Measurements from ENCODE around the gene HIPK3. TPM values are rescaled to one million over a fixed set of nuclear protein-coding genes. Genes with fewer than 3 reads are reported as not detected.
A peak's percentile ranks its signal among the peaks of the same experiment; 100 is the strongest.

Gene HIPK3
- total and polyA plus RNA-seq, 10 of the 15 experiments (the other 5 are each of a cell fraction or from before 2014, with no cell fraction given) = 3.4 to 26.5 (median 13.6) TPM

GRCh38 chr11:33307984-33308383 is 50.8 kb downstream of the HIPK3 start:
- Histone ChIP-seq H3K9me3 (replicated peaks; ENCODE audit: control insufficient read depth, insufficient read depth, low read length) (no peaks in the 10 kb centered on the region; the same call in 2 of the 3 replicates), H3K79me2 (ENCODE audit: control insufficient read depth, insufficient read depth, low read length) (peaks cover 16% of the 10 kb centered on the region), H3K4me2 (ENCODE audit: control insufficient read depth, insufficient read depth) (no peak overlapping the region), H3K4me3 (no peak overlapping the region), H3K4me1 (ENCODE audit: control insufficient read depth, insufficient read depth, low read length) (no peaks in the 10 kb centered on the region), H3K9ac (ENCODE audit: control insufficient read depth, insufficient read depth, low read length) (no peak overlapping the region), H3K27ac (ENCODE audit: control insufficient read depth, insufficient read depth) (no peak overlapping the region), H4K20me1 (ENCODE audit: control insufficient read depth, insufficient read depth) (no peaks in the 10 kb centered on the region), H3K36me3 (ENCODE audit: control insufficient read depth in 2 of 2, insufficient read depth in 2 of 2, low read length in 1 of 2) (peaks cover 0 to 5% of the 10 kb centered on the region in 2 experiments; a peak in 1 of 4 replicates), H3K27me3 (replicated peaks in 1 of 2; ENCODE audit: control insufficient read depth in 2 of 2, insufficient read depth in 2 of 2, low read length in 1 of 2) (no peaks in the 10 kb centered on the region), H2AFZ (ENCODE audit: control insufficient read depth, low read depth, low read length) (no peak overlapping the region)
- intact Hi-C loops (cut with micrococcal nuclease; ENCODE audit: unreplicated experiment) (no loop called here), in situ Hi-C loops (cut with MboI) (no loop called here)
- RAD21 ChIA-PET (ENCODE audit: unreplicated experiment) = no interaction called here
- no peak for FAIRE-seq
- POLR2A ChIA-PET = interaction anchor here (0.7 kb wide), 2 partner anchors 142 to 210 kb away, joined by 3 read pairs; no protein-coding TSS in a partner anchor
- SMC1A ChIA-PET (ENCODE audit: uncharacterized antibody, unreplicated experiment) = no interaction called here
- ATAC-seq = peak; percentile 47; the same call in 1 of the 3 replicates
- no peak for DNase-seq (ENCODE audit: low read depth, low spot score)
- CTCF ChIA-PET = interaction anchor here (0.6 to 1.1 kb wide), 3 partner anchors 14 to 840 kb away, joined by 3 read pairs; no protein-coding TSS in a partner anchor
- TF ChIP-seq ATF2 (IDR thresholded peaks at IDR 0.05; ENCODE audit: low read length) = peak; percentile 25; the same call in 1 of the 2 replicates
- no peak for TF ChIP-seq TCF7 (IDR thresholded peaks at IDR 0.05; ENCODE audit: borderline replicate concordance)
- BruUV-seq (replicated peaks) = no TSS peak

- ChIA-PET CTCF (interaction anchor here (0.6 to 0.8 kb wide), 3 partner anchors 13 to 32 kb away, joined by 3 to 4 read pairs (median 3); no protein-coding TSS in a partner anchor), POLR2A (interaction anchor here (1.0 kb wide), 1 partner anchor 12 kb away, joined by 3 read pairs; no protein-coding TSS in a partner anchor), SMC1A (ENCODE audit: uncharacterized antibody, unreplicated experiment) (interaction anchor here (0.7 to 1.2 kb wide), 2 partner anchors 9 to 47 kb away, joined by 3 to 5 read pairs; no protein-coding TSS in a partner anchor), RAD21 (ENCODE audit: unreplicated experiment) (interaction anchor here (1.0 kb wide), 1 partner anchor 15 kb away, joined by 3 read pairs; no protein-coding TSS in a partner anchor)
- no peaks in the 10 kb centered on the region; the same call in 2 of the 3 replicates for H3K9me3 ChIP-seq (replicated peaks; ENCODE audit: control insufficient read depth, insufficient read depth, low read length)
- DNase-seq (ENCODE audit: low read depth, low spot score) = no peak
- intact Hi-C loops (cut with micrococcal nuclease; ENCODE audit: unreplicated experiment) = no loop called here
- H3K36me3 ChIP-seq (ENCODE audit: control insufficient read depth in 2 of 2, insufficient read depth in 2 of 2, low read length in 1 of 2) = no peaks in the 10 kb centered on the region; a peak in 1 of 4 replicates
- no TSS peak for BruUV-seq (replicated peaks)
- 100% methylated on average over 1 of the region's 1 CpG for WGBS (ENCODE audit: insufficient coverage, insufficient replicate concordance, low lambda C conversion rate, missing lambda C conversion rate)
- no peaks in the 10 kb centered on the region for H3K4me1 ChIP-seq (ENCODE audit: control insufficient read depth, insufficient read depth, low read length)
- H3K4me3 ChIP-seq = no peak overlapping the region
- in situ Hi-C loops (cut with MboI) = no loop called here
- no peak for ATAC-seq
- H3K9ac ChIP-seq (ENCODE audit: control insufficient read depth, insufficient read depth, low read length) = no peak overlapping the region
- no peak overlapping the region for H3K4me2 ChIP-seq (ENCODE audit: control insufficient read depth, insufficient read depth)
- no peaks in the 10 kb centered on the region for H4K20me1 ChIP-seq (ENCODE audit: control insufficient read depth, insufficient read depth)
- H3K27ac ChIP-seq (ENCODE audit: control insufficient read depth, insufficient read depth) = no peak overlapping the region
- no peak for FAIRE-seq
- peaks cover 15% of the 10 kb centered on the region for H3K79me2 ChIP-seq (ENCODE audit: control insufficient read depth, insufficient read depth, low read length)
- no peak overlapping the region for H2AFZ ChIP-seq (ENCODE audit: control insufficient read depth, low read depth, low read length)
- no peaks in the 10 kb centered on the region for H3K27me3 ChIP-seq (replicated peaks in 1 of 2; ENCODE audit: control insufficient read depth in 2 of 2, insufficient read depth in 2 of 2, low read length in 1 of 2)
- no peak for TF ChIP-seq NRF1 (conservative IDR thresholded peaks at IDR 0.05; ENCODE audit: low read depth, low read length)
- no peak for TF ChIP-seq ATF3 (IDR thresholded peaks at IDR 0.05; ENCODE audit: borderline replicate concordance, extremely low read depth, low read depth, low read length)
- no peak for TF ChIP-seq CBFB (IDR thresholded peaks at IDR 0.05; ENCODE audit: low read depth)
- no peak for TF ChIP-seq PAX5 (IDR thresholded peaks at IDR 0.05; ENCODE audit: borderline replicate concordance, low read depth, low read length)
- no peak for TF ChIP-seq ZBTB4 (CRISPR knock-in tag; IDR thresholded peaks at IDR 0.05)
- no peak for TF ChIP-seq POLR2AphosphoS5 (IDR thresholded peaks at IDR 0.05; ENCODE audit: low read length)
- TF ChIP-seq RAD51 (IDR thresholded peaks at IDR 0.05) = no peak
- TF ChIP-seq NBN (IDR thresholded peaks at IDR 0.05) = no peak
- TF ChIP-seq TCF12 (IDR thresholded peaks at IDR 0.05; ENCODE audit: low read depth, low read length) = no peak
Measured at GRCh38 chr11:33309118-33309517, 51.9 kb downstream of the HIPK3 start.
